ENCODE data around the gene MRPL47.
"Not testable (repeated sequence)": the region's sequence is repeated elsewhere in the genome, so short reads cannot be mapped to it uniquely, and the experiment has no call there.

MRPL47 gene

GRCh38 chr3:179604321-179605078 is at the start of gene MRPL47, which contains the start of gene NDUFB5:
Gene MRPL47 (minus strand): TSS chr3:179604638. CDS start chr3:179604624, 14 bp downstream.
Gene NDUFB5 (plus strand): TSS chr3:179604794. CDS start chr3:179604816, 22 bp downstream.
- DNase-seq: peak; percentile 93

DNA sequence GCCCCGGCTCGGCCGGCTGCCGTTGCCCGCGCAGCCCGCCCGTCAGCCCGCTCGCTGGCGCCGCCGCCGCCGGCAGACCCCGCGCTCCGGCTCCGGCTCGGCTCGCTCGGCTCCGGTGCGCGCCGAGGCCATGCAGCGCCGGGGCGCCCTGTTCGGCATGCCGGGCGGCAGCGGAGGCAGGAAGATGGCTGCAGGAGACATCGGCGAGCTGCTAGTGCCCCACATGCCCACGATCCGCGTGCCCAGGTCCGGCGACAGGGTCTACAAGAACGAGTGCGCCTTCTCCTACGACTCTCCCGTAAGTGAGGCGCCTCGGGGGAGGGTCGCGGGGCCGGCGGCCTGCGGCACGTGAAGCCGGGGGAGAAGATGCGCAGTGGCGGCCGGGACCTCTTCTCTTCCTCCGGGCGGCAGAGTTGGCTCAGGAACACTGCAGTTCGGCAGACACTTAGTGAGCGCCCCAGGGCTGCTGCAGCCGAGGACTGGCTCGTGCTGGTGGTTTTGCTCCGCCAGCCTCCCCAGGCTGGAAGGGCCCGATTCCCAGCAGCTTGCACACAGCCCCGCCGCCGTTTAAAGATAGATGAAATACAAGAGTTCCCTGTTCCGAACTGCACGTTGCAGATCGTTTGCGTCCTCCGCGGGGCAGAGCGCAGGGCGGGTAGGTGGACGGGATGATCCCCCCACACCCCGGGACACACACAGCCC is 48.8 kb upstream of the MRPL47 start:
- DNase-seq: peak; percentile 44

- DNase-seq: peak; percentile 38
Measured at GRCh38 chr3:179652447-179653095, 48.1 kb upstream of the MRPL47 start, which contains the start of gene USP13. Gene USP13 (plus strand): TSS chr3:179653040. CDS start chr3:179653226, 186 bp downstream.

DNA sequence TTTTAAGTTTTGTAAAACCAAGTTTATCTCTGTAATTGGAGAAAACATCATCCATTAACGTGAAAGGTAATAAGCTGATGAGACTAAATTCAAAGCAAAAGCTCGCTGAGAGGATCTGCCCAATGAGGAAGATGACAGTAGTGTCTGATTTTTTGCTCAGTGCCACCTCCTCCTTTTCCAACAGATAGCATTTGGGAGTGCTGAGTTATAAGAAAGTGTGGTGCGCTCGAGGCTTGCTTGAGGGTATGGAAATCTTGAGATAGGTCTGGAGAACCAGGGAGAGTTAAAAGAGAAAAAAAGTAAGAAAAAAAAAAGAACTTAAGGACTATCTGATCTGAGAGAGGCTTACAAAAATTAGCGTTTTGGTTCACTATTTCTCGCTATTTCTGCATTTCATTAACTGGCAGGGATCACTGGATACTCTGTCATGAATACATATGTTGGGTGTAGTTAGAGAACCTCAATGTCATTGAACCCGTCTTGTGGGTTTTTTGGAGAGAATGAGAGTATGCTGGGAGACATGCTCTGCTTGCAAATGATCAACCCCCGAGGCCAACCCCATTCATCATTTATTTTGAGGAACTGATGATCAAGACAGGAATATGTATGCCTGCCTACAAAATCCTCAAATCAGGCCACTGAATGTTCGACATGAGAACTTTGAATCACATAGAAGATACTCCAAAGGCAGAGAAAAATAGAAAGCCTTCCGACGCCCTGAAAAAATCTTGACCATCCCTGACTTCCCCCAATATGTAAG is 47.4 kb upstream of the MRPL47 start:
- no peak for DNase-seq

DNA sequence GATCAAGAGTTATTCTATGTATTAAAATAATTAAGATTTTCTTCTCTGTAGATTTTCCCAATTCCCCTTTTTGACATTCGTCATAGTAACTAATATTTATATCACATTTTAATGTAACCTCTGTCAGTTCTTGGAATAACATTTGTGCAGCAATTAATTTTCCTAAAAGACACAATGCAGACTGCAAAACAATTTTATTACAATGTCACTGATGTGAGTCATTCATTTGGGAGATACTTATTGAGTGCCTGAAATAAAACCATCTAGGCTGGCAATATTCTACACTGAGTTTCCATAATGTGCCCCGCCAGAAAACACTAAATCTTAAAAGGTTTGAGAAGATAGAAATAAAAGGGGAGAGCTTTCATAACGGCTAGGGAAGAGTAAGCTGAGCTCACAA is 41.7 kb upstream of the MRPL47 start:
- no peak for DNase-seq

DNA sequence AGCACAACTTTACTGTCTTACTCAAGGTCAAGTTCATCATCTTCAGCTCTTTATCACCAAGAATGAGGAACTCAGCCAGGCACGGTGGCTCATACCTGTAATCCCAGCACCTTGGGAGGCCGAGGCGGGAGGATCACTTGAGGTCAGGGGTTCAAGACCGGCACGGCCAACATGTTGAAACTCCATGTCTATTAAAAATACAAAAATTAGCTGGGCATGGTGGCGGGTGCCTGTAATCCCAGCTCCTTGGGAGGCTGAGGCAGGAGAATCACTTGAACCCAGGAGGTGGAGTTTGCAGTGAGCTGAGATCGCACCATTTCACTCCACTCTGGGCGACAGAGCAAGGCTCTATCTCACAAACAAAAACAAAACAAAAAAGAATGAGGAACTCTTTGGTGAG is 39.4 kb upstream of the MRPL47 start:
- not testable (repeated sequence) for DNase-seq

DNA sequence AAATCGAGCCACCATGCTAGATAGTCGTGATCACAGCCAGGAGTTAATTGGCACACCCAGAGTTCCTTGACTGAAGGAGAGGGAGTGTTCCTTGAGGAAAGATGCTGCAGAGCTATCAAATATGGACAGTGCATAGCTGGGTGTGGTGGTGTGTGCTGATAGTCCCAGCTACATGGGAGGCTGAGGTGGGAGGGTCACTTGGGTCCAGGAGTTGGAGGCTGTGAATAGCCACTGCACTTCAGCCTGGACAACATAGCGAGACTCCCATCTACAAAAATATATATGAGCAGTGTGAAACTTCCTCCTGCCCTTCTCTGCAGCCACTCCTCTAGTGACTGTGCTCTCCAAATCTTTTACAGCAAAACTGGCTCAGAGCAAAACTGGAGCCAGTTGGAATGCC is 38.4 kb upstream of the MRPL47 start:
- DNase-seq: no peak

DNA sequence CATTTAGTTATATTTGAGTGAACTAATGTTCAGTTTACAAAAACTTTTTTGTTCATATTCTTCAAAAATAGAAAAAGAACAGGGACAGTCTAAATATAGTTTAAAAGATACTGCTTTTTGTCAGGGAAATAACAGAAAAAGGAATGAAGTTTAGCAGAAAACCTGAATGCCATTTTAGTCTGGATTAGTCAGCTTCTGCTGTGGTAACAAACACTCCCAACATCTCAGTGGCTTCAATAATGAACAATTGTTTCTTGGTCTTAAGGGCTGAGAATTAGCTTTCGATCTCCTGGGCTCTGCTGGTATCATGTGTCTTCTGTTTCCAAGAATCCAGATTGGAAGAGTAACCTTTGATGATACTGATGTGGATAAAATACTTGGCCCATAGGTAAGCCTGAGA is 36.0 kb upstream of the MRPL47 start:
- no peak for DNase-seq

DNA sequence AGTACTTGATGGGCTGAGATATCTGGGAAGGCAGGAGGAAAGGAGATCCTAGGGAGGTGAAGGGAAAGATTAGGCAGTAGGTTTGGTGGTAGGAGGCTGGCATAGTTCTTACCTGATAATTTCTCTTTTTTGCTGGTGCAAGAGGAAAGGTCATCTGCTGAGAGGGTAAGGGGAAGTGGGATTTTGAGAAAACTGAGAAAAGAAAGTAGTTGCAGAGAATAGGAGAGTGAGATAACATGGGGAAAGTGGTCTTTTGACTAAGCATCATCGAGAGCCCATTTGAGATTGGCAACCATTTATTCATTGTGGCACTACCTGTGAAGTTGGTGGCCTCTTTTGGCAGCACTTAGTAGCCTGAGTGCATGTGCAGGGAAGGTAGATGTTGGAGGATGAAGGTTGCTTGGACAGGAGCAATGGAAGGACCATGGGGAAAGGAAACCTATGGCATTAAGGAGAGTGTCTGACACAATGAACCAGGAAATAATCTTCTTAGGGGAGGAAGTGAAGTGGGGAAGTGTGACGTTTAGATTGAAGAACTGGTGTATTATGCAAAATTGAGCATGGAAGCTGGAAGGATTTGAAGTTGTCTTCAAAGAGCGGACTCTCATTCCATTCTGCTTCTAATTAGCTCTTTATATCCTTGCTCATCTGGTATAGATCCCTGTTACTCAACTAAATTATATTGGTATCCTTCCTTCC is 26.5 kb upstream of the MRPL47 start:
- no peak for DNase-seq

DNA sequence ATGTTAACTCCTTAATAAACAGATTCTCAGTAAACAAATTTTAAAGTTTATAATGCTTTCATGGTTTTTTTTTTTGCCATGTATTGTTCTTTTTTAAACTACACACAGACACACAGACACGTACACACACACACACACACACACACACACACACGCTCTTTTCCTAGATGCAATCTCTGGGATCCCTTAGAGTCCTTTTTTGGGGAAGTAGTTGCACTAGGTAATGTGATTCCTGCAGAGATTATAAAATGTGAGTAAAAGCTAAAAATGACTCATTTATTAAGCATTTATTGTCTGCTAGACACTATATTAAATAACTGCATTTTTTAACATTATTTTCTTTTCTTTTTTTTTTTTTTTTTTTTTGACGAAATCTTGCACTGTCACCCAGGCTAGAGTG is 20.0 kb upstream of the MRPL47 start:
- DNase-seq: no peak

DNA sequence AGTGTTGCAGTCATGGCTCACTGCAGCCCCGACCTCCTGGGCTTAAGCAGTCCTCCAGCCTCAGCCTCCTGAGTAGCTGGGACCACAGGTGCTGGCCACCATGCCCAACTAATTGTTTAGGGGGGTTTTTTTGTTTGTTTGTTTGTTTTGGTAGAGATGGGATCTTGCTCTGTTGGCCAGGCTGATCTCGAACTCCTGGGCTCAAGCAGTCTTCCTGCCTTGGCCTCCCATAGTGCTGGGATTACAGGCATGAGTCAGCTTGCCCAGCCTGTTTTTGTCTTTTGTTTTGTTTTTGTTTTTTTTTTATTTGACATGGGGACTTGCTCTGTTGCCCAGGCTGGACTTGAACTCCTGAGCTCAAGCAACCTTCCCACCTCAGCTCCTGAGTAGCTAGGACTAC is 17.6 kb upstream of the MRPL47 start:
- no peak for DNase-seq

GRCh38 chr3:179615458-179616173 is 11.2 kb upstream of the MRPL47 start:
- DNase-seq: no peak

DNA sequence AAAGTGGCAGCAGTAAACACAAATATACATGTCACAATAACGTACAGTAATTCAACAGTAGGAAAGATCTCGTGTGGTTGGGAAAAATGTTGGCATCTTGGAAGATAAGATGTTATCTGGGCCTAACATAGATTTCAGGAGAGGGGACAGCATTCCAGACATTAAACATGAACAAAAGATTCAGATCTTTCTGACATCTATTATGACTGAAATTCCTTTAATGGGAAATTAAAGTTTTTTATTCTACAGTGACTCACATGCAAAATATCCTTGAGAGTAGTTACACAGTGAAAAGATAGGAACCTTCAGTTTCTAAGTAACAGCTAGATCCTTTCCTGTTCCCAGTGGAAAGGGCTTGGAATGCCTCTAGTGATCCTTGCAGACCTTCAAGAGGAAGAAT is 9.4 kb upstream of the MRPL47 start:
- DNase-seq: no peak

- DNase-seq: no peak
Measured at GRCh38 chr3:179610066-179610465, 5.6 kb upstream of the MRPL47 start.

- no peak for DNase-seq
Measured at GRCh38 chr3:179608931-179609720, 4.7 kb upstream of the MRPL47 start.

DNA sequence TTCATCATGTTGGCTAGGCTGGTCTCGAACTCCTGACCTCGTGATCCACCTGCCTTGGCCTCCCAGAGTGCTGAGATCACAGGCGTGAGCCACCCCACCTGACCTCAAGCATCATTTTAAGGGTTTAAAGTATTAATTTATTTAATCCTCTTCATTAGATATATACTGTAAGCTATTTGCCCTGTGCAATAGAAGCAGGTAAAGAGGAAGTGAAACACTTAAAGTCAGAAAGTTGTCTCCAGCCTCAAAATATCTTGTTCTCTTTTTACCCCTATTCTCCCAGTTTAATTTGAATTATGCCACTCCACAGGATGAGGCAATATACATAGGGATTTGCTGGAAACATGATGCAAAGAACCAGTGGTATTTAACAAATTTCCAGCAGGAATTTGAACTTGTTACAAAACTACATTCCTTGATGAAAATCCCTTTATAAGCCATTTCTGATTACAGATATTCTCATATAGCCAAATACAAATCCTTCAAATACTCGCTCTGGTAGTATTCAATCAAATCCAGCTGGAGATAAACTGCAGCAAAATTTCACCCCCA is 2.2 kb upstream of the MRPL47 start:
- no peak for DNase-seq

DNA sequence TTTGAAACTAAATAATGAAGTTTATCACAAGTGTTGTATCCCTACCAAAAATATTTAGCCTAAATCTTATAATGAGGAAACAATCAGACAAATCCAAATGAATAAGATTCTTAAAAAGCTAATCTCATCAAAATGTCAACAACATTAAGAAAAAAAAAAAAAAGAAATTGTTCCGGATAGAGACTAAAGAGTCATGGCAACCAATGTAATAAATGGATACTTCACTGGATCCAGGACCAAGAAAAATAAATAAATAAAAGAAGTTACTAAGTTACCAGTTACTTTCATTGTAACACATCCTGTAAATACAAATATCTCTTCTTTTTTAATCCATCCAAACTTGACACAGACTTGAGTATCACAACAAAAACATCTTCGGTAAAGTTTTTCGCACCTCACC is 607 bp downstream of the MRPL47 start:
- DNase-seq: no peak

GRCh38 chr3:179603321-179603720 is 1.1 kb downstream of the MRPL47 start:
- DNase-seq: no peak

DNA sequence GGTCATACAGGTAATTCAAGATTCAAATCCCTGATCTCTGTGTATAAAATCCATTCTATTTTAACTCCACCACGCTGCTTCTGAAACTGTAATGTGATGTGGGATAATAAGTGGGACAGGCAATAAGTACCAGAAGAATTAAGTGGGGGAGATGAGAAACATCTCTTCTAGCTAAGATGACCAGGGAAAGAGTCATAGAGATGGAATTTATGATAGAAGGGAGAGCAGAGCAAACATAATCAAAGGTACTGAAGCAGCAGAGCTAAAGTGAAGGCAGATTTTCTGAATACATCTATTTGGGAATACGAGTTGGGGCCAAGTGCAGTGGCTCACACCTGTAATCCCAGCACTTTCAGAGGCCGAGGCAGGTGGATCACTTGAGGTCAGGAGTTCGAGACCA is 4.9 kb downstream of the MRPL47 start:
- no peak for DNase-seq

DNA sequence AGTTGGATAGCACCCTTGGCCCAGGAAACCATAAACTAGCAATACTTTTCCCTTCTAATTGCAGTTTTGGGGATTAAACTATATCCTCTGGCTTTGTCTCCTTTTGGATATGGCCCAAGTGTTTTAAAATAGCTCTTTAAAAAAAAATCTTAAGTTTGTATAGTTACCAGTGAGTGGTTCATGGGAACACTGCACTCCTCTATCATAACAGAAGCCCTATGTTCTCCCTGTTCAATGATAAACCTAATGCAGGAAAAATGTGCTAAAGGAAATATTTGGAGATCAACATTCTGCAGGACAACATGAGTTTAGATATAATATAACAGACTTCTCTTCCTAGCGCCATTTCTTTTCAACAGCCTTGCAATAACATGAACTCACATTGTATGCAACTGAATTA is 13.1 kb downstream of the MRPL47 start:
- no peak for DNase-seq

DNA sequence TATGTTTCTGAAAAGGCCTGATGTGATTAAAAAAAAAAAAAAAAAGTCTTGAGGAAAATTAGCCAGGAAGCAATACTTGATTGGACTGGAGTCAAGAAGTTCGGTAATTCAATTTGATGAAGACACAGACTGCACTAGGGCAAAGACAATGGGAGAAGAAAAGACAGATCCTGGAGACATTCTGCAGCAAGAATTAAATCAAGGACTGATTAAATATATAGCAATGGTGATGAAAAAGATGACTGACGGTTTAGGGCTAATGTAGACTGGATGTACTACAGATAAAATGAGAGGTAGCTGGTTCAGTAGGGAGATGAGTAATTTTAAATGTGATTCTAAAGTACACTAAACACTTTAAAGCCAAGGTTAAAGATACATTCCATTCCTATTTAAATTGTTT is 13.8 kb downstream of the MRPL47 start:
- no peak for DNase-seq
